Measurements from ENCODE around the gene TTLL5. TPM values are rescaled to one million over a fixed set of nuclear protein-coding genes. Genes with fewer than 3 reads are reported as not detected.

TTLL5 gene
- total RNA-seq, 2 experiments from 2014 or later = 19.8 to 26.4 TPM

DNA sequence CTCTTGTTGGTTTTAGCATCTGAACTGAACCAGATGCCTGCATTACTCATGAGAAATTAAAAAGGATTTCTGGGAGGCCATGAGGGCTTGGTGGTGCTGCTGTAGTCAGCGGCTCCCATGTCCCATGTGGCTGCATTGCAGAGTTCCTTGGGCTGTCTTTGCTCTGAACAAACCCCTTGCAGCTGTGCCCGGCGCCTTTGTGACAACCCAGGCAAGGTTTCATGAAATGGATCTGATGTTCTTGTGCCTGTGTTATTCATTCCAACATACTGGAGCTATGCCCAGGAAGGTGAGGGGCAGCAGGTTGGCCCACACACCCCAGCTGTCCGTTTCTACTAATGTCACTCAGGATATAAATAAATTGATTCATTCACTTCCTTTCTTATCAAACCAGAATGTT lies 280.0 kb downstream of the TTLL5 start:
- Histone ChIP-seq H3K4me3 (ENCODE audit: low read length) (no peak overlapping the region), H3K36me3 (ENCODE audit: insufficient read depth, low read length) (peaks cover 4% of the 10 kb centered on the region), H3K27ac (ENCODE audit: low read depth in 1 of 2, low read length in 2 of 2) (no peak overlapping the region), H3K4me1 (ENCODE audit: insufficient read depth, low read length) (no peaks in the 10 kb centered on the region), H3K9me3 (ENCODE audit: control insufficient read depth in 1 of 2, insufficient read depth in 1 of 2, low read length in 2 of 2) (no peaks in the 10 kb centered on the region), H3K27me3 (ENCODE audit: control insufficient read depth in 1 of 2, insufficient read depth in 2 of 2, low read length in 2 of 2) (no peaks in the 10 kb centered on the region)
- Mint-ChIP-seq H3K36me3 (ENCODE audit: low read depth) (peaks cover 6% of the 10 kb centered on the region), H3K4me3 (no peak overlapping the region), H3K9me3 (no peaks in the 10 kb centered on the region), H3K27me3 (no peaks in the 10 kb centered on the region), H3K4me1 (ENCODE audit: low read depth) (no peaks in the 10 kb centered on the region), H3K27ac (no peak overlapping the region)
- ChIA-PET POLR2A (no interaction called here), CTCF (no interaction called here)
- intact Hi-C loops (cut with DNase I, micrococcal nuclease) = no loop called here
- TF ChIP-seq, protein P1, sequence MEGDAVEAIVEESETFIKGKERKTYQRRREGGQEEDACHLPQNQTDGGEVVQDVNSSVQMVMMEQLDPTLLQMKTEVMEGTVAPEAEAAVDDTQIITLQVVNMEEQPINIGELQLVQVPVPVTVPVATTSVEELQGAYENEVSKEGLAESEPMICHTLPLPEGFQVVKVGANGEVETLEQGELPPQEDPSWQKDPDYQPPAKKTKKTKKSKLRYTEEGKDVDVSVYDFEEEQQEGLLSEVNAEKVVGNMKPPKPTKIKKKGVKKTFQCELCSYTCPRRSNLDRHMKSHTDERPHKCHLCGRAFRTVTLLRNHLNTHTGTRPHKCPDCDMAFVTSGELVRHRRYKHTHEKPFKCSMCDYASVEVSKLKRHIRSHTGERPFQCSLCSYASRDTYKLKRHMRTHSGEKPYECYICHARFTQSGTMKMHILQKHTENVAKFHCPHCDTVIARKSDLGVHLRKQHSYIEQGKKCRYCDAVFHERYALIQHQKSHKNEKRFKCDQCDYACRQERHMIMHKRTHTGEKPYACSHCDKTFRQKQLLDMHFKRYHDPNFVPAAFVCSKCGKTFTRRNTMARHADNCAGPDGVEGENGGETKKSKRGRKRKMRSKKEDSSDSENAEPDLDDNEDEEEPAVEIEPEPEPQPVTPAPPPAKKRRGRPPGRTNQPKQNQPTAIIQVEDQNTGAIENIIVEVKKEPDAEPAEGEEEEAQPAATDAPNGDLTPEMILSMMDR (IDR thresholded peaks at IDR 0.05) = no peak
- no peak for ATAC-seq (ENCODE audit: poor library complexity)
- no peak for DNase-seq

DNA sequence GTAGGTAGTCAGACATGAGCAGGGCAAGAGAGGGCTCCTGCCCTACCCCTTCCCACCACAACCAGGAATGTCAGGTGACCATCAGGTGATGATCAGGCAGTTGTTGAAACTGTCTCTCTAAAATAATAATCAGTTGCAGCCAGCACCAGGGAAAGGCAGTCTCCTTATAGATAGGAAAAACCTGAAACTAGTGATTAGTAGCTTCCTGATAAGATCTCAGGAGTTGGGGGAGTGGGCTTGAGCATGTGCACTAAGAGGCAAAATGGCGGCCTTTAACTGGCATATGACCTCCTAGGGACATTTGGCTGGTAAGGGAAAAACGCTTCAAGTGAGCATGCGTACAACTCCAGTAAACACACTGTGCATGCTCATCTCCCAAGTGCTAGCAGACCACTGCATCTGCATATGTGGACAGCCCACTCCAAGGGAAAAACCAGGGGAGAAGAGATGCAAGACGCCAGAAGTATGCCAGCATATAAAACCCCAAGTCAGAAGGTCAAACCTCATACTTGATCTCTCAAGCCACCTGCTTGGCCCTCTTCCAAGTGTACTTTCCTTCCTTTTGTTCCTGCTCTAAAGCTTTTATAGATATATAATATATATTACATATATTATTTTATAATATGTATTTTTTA lies 283.7 kb downstream of the TTLL5 start:
- intact Hi-C loops (cut with DNase I, micrococcal nuclease) = no loop called here
- ChIA-PET POLR2A (no interaction called here), CTCF (no interaction called here)
- TF ChIP-seq, protein P1 (IDR thresholded peaks at IDR 0.05) = no peak
- no peak for DNase-seq
- Histone ChIP-seq H3K27me3 (ENCODE audit: control insufficient read depth in 1 of 2, insufficient read depth in 2 of 2, low read length in 2 of 2) (no peaks in the 10 kb centered on the region), H3K36me3 (ENCODE audit: insufficient read depth, low read length) (peaks cover 4% of the 10 kb centered on the region), H3K27ac (ENCODE audit: low read depth in 1 of 2, low read length in 2 of 2) (no peak overlapping the region), H3K4me1 (ENCODE audit: insufficient read depth, low read length) (no peaks in the 10 kb centered on the region), H3K4me3 (ENCODE audit: low read length) (no peak overlapping the region), H3K9me3 (ENCODE audit: control insufficient read depth in 1 of 2, insufficient read depth in 1 of 2, low read length in 2 of 2) (no peaks in the 10 kb centered on the region)
- no peaks in the 10 kb centered on the region for H3K9me3 Mint-ChIP-seq
- H3K27me3 Mint-ChIP-seq = no peaks in the 10 kb centered on the region
- ATAC-seq (ENCODE audit: poor library complexity) = no peak
- no peak overlapping the region for H3K27ac Mint-ChIP-seq
- H3K36me3 Mint-ChIP-seq (ENCODE audit: low read depth) = peaks cover 6% of the 10 kb centered on the region
- H3K4me3 Mint-ChIP-seq = no peak overlapping the region
- no peaks in the 10 kb centered on the region for H3K4me1 Mint-ChIP-seq (ENCODE audit: low read depth)

DNA sequence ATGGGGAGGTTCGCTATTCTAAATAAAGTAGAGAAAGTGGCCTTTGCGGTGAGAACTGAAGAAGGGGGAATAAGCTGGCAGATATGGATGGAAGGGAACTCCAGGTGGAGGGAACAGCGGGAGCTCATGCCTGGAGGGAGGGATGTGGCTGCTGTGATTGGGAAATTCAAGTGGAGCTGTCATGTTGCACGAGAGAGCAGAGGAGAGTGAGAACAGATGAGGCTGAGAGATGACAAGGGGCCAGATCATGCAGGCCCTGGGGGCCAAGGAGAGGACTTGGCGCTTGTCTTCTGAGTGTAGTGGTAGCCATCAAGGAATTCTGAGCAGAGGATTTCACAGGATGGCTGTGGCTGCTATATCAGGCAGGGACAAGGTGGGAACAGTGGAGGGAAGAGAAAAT lies 285.7 kb downstream of the TTLL5 start:
- intact Hi-C loops (cut with DNase I, micrococcal nuclease) = no loop called here
- ChIA-PET CTCF (no interaction called here), POLR2A (no interaction called here)
- H3K4me3 ChIP-seq (ENCODE audit: low read length) = no peak overlapping the region
- no peak overlapping the region for H3K27ac ChIP-seq (ENCODE audit: low read depth in 1 of 2, low read length in 2 of 2)
- Mint-ChIP-seq H3K4me3 (no peak overlapping the region), H3K27ac (no peak overlapping the region), H3K4me1 (ENCODE audit: low read depth) (no peaks in the 10 kb centered on the region), H3K9me3 (no peaks in the 10 kb centered on the region), H3K36me3 (ENCODE audit: low read depth) (peaks cover 6% of the 10 kb centered on the region), H3K27me3 (no peaks in the 10 kb centered on the region)
- DNase-seq = no peak
- no peaks in the 10 kb centered on the region for H3K4me1 ChIP-seq (ENCODE audit: insufficient read depth, low read length)
- H3K9me3 ChIP-seq (ENCODE audit: control insufficient read depth in 1 of 2, insufficient read depth in 1 of 2, low read length in 2 of 2) = no peaks in the 10 kb centered on the region
- no peak for ATAC-seq (ENCODE audit: poor library complexity)
- H3K27me3 ChIP-seq (ENCODE audit: control insufficient read depth in 1 of 2, insufficient read depth in 2 of 2, low read length in 2 of 2) = no peaks in the 10 kb centered on the region
- TF ChIP-seq, protein P1 (IDR thresholded peaks at IDR 0.05) = no peak
- peaks cover 4% of the 10 kb centered on the region for H3K36me3 ChIP-seq (ENCODE audit: insufficient read depth, low read length)

All from CD4-positive, alpha-beta T cell (primary cell).